Choroid plexus epithelial cell (primary cell): Measurements from ENCODE around the gene CMTM2.
A peak's percentile ranks its signal among the peaks of the same experiment; 100 is the strongest.
"Not testable (repeated sequence)": the region's sequence is repeated elsewhere in the genome, so short reads cannot be mapped to it uniquely, and the experiment has no call there.

Source experiments
- DNase-seq: peaks from one replicate; pipeline ENCODE4 v3.0.0-alpha.2; 2010; ENCODE audit warnings: low read depth
- H3K4me3 ChIP-seq: 2 replicates; pipeline ENCODE4 v1.5.1; 2011; ENCODE audit warnings: low read depth, mild to moderate bottlenecking, control low read depth, low read length, moderate library complexity
- CTCF ChIP-seq: conservative IDR thresholded peaks from 2 replicates; pipeline ENCODE4 v1.5.1; 2011; ENCODE audit warnings: low read depth, mild to moderate bottlenecking, control low read depth, inconsistent platforms, low read length, moderate library complexity

The CMTM2 gene

DNA sequence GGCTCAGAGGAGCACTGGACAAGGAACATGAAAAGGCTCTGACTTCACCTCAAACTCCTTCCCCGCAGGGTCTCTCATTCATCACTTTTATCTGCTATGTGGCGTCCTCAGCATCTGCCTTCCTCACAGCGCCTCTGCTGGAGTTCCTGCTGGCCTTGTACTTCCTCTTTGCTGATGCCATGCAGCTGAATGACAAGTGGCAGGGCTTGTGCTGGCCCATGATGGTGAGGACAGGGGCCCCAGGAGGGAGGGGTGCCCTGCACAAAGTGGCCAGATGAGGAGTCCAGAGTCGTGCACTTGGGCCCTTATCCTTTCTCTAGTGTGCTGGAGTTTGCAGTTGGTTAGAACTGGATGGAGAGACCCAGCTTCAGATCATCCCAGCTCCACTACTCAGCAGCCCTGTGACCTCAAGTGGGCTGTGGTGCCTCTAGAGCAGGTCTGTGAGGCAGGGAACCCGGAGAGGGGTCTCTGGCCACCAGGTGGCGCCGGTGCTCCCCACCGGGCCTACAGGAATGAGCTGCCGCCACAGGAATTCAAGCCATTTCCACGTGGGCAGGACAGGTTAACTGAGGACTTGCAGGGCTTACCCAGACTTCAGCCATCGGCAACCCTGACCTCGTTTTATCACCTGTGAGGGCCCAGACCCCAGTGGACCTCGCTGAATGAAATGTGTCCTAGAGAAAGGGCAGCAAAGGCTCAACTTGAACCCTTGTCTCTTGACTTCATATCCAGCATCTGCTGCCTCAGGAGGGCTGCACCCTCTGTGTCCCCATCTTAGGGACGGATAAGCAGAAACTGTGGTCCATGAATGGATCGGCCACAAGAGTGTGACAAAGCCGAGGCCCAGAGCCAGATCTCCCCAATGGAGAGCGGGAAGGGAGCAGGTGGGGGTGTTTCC lies 29.2 kb downstream of the CMTM2 start:
- TF ChIP-seq CTCF: peak; percentile 95
- peak; percentile 95 for DNase-seq
- no peak overlapping the region for H3K4me3 ChIP-seq

- no peak for DNase-seq
- H3K4me3 ChIP-seq: no peak overlapping the region
Observed at GRCh38 chr16:66609139-66609510, 29.9 kb downstream of the CMTM2 start.

DNA sequence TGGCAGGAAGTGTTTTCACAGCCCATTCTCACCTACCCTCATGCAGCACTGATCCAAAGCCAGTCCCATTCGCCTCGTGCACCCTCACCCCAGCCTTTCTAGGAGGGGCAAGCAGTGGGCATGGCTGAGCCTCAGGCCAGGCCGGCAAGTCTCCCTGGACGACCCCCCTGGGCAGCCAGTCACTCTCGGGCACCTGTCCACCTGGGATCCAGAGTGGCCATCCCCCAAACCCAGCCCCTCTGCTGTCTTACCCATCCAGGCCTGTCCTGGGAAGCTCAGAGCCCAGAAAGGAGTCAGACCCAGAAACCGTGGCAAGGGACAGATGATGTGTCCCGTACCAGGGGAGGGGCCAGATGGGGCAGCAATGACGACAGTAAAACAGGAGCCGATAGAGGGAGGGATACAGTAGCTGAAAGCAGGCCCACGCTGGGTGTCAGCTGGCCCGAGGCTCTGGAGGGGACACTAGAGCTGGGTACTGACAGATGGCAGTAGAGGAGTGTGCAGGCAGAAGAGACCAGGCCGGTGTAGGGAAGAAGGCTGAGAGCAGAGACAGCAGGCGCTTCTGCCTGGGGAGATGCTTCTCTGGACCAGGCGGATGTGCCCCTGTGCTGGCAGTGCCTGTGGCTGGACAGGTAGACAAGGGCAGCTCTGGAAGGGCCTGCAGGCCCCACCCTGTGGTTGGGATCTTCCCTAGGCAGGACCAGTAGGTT lies 31.0 kb downstream of the CMTM2 start:
- DNase-seq: no peak
- no peak overlapping the region for H3K4me3 ChIP-seq
- no peak for TF ChIP-seq CTCF

More at GRCh38 chr16:66609139-66609510, 29.9 kb downstream of the CMTM2 start:
- no peak for TF ChIP-seq CTCF

DNA sequence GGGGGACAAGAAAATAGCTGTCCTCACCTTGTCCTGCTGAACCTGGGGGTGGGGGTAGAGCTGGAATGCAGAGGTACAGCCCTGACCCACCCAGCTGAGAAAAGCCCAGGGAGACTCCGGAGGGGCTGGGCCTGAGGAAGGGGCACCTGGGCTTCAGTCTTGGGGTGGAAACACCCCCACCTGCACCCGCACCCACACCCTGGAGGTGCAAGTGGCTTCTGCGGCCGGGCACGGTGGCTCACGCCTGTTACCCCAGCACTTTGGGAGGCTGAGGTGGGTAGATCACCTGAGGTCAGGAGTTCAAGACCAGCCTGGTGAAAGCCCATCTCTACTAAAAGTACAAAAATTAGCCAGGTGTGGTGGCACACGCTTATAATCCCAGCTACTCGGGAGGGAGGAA lies 32.6 kb downstream of the CMTM2 start:
- not testable (repeated sequence) for H3K4me3 ChIP-seq, DNase-seq

DNA sequence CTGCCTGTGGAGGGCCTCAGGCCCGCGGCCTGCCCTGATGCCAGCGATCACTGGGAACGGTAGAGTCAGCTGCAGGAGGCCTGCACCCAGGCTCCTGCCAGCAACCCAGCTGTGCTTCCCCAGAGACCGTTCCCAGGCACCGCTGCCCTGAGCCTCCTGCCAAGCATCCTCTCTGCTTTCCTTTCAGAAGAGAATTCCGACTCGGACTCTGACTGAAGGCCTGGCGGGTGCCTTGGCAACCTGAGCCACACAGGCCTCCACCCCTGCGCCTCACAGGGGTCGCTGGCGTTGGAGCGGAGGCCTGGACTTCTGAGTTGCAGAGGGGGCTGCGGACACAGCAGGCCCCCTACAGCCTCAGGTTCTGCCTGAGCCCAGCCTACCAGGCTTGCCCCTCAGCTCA lies 33.2 kb downstream of the CMTM2 start:
- TF ChIP-seq CTCF: no peak
- DNase-seq: no peak
- H3K4me3 ChIP-seq: no peak overlapping the region

DNA sequence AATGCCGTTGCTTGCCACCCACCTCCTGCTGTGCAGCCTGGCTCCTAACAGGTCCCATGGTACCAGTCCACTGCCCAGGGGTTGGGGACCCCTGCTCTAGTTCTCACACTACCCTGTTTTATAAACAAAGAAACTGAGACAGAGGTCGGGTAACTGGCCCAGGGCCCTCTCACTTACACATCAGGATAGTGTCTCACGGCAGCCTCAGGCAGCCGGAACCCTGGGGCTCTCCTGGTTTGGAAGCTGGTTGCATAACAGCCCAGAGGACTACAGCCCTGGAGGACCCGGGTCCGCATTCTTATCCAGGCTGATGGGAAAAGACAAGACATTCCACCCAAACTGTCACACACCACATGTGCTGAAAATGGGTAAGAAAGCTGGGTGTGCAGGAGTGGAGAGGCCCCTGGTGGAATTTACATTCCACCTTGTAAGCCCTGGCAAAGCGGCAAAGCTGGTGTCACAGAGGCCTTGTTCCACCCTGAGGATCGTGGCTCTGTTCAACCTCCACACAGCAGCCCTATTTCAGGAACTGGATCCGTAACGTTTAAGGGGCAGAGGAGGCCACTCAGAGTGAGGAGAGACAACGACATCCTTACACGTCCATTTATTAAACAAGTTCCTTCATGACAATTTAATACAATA lies 35.0 kb downstream of the CMTM2 start:
- no peak for TF ChIP-seq CTCF
- peak; percentile 53 for DNase-seq
- no peak overlapping the region for H3K4me3 ChIP-seq

DNA sequence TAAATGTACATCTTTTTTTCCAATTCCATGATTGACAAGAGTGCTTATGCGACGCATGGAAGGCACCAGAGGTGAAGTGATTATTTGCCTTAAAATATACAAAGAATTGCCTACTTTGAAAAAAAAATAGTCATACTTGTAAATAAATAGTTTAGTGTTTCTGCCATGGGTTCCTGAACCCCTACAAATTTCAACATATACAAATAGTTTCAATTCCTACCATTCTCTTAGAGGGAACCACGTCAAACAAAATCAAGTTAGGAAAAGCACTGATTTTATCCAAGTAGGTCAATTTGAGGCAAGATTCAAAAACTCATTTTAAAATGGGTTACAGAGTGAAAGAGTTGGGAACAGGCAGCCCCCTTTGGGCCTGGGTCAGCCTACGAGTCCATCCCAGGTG lies 36.9 kb downstream of the CMTM2 start:
- no peak overlapping the region for H3K4me3 ChIP-seq
- no peak for TF ChIP-seq CTCF
- DNase-seq: peak; percentile 60
